ENCODE data around the gene MFAP1.
"Not testable (repeated sequence)": the region's sequence is repeated elsewhere in the genome, so short reads cannot be mapped to it uniquely, and the experiment has no call there.

The MFAP1 gene, protein sequence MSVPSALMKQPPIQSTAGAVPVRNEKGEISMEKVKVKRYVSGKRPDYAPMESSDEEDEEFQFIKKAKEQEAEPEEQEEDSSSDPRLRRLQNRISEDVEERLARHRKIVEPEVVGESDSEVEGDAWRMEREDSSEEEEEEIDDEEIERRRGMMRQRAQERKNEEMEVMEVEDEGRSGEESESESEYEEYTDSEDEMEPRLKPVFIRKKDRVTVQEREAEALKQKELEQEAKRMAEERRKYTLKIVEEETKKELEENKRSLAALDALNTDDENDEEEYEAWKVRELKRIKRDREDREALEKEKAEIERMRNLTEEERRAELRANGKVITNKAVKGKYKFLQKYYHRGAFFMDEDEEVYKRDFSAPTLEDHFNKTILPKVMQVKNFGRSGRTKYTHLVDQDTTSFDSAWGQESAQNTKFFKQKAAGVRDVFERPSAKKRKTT

DNA sequence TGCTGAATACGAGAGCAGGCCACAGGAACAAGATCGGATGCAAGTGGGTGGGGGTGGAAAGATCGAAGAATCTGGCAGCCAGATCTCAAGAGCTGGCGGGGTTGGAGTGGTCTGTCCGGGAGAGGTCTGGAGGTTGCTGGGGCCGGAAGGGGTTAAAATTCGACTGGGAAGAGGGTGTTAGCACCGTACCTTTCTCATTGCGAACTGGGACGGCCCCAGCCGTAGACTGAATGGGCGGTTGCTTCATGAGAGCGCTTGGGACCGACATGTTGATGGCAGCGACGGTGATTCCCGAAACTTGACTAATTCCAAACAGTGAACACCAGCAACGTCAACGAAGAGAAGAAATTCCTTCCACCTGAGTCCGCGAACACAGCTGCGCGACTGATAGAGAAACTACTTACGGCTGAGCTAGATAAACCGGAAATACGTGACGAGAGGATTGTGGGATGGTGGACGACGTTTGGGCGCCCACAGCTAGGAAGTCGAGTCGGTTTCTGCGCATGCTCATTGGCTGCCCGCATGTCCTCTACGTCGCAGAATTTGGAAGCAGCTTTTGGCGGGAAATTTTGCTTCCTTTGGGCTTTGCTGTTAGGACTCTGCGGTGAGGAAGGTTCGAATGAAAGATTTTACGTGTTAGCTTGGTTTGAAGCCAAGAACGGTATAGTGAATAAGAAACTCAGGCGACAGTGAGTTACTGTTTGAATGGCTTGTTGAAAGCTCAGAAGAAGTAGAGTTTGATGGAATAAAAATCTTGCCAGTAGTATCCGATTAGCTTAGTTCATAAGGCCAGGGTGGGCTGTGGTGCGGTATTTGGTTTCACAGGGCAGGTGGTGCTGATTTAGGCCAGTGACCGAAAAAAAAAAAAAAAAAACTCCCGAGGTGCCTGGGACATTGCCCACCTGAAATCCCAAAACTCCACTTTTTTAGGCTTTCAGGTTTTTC is at the start of gene MFAP1:
Gene MFAP1 (minus strand): TSS at position 389 of the 945 bp plus-strand sequence. CDS start 121 bp downstream, at position 268.
- DNase-seq, result peak; percentile 95

DNA sequence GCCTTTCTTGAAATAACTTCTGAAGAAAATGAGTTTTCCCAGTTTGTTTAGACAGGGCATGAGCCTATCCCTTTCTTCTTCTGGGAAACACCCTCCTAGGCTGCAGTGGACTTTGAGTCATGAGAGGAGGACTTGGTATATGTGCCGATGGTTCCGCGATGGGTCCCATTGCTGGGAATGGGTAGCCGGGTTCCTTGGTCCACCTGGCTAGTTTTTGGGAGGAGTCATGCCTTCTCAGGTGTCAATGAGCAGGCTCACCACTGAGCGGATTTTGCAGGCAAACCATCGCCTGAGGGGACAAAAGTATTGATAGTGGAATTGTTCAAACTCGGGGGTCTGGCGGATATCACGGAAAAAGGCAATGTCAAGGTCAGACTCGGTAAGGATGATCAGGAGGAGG is 49.2 kb upstream of the MFAP1 start:
- DNase-seq, result no peak

DNA sequence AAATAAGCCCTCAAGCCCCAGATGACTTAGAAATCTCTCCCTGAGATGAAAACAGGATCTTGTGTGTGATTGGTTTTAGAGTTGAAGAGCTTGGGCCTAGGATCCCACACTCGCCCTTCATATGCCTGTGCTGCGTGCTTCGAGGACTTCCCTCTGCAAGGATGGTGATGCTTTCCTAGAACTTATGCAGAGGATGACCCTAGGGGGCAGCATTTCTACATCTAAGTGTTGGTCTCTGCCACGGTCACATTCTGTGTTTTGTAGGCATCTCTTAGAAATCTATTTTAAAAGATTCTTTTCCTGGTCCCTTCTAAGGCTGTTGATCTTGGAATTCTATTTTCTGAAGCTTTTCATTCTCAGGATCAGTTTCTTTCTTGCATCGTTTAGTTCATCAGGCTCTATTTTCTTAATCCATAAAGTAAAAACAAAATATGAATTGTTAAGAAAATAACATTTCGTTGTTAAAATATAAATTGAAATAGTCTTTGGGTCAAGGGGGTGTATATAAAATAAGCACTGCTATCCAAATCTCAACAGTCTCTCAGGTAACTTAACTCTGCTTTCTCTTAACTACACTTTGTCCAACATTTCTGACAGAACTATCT is 48.0 kb upstream of the MFAP1 start:
- peak in 1 of 2 donors; percentile 30 for DNase-seq

DNA sequence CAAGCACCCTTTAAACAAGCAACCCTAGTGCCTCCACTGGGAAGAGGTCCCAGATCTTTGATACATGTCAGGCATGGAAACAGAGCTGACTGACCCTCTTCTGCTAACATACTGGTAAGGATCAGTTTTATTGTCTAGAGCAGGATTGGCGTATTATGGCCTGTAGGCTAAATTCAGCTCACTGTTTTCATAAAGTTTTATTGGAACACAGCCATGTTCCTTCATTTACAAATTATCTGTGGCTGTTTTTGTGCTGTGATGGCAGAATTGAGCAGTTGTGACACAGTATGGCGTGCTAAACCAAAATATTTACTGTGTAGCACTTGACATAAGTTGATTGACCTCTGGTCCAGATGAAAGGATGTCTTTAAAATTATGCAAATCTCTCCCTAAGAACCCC is 47.3 kb upstream of the MFAP1 start:
- DNase-seq, result no peak

- DNase-seq, result no peak
These were observed 43.9 kb upstream of the MFAP1 start for GRCh38 chr15:43868406-43868805.

GRCh38 chr15:43867096-43867495 is 42.6 kb upstream of the MFAP1 start:
- no peak for DNase-seq

DNA sequence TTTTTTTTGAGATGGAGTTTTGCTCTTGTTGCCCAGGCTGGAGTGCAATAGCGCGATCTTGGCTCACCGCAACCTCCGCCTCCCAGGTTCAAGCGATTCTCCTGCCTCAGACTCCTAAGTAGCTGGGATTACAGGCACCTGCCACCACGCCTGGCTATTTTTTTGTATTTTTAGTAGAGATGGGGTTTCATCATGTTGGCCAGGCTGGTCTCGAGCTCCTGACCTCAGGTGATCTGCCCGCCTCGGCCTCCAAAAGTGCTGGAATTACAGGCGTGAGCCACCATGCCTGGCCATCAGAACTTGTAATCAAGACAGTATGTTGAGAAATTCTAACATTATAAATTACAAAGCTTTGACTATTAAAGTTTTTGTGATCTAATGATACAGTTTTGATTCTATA is 42.1 kb upstream of the MFAP1 start:
- DNase-seq, result not testable (repeated sequence)

- no peak for DNase-seq
These were observed 35.1 kb upstream of the MFAP1 start for GRCh38 chr15:43859546-43859945.

DNA sequence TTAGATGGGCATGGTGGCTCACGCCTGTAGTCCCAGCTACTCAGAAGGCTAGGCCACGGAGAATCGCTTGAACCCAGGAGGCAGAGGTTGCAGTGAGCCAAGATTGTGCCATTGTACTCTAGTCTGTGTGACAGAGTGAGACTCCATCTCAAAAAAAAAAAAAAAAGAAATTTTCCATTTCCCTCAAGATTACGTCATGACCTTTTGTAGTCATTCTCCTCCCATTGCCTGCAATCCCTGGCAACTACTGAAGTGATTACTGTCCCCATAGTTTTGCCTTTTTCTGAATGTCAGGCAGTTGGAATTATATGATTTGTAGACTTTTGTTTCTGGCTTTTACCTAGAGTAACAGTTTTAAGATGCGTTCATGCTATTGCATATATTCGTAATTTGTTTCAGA is 30.3 kb upstream of the MFAP1 start:
- DNase-seq, result no peak

DNA sequence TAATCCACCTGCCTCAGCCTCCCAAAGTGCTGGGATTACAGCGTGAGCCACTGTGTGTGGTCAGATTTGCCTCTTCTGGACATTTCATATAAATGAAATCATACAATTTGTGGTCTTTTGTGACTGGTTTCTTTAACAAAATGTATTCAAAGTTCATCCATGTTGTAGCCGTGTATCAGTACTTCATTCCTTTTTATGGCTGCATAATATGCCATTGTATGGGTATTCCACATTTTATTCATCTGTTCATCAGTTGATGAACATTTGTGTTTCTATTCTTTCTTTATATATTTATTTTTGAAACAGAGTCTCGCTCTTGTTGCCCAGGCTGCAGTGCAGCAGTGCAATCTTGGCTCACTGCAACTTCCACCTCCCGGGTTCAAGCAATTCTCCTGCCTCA is 28.1 kb upstream of the MFAP1 start:
- no peak for DNase-seq

DNA sequence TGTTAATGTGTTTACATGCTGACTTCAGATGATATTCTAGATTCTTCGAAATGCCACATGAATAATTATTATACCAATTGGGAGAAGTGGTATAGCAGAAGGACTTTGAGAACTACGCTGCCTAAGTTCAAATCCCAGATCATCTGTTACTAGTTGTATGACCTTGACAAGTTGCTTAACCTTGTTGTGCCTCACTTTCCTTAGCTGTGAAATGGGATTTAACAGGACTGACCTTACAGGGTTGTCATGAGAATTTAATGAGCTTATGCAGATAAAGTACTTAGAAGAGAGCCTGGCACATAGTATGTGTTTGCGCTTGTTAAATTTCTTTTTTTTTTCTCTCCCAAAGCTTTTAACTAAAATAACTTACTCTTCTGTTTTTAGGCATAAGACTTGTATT is 26.8 kb upstream of the MFAP1 start:
- DNase-seq, result no peak

GRCh38 chr15:43845421-43845820 is 20.9 kb upstream of the MFAP1 start:
- no peak for DNase-seq

GRCh38 chr15:43832485-43832884 is 8.0 kb upstream of the MFAP1 start:
- not testable (repeated sequence) for DNase-seq

DNA sequence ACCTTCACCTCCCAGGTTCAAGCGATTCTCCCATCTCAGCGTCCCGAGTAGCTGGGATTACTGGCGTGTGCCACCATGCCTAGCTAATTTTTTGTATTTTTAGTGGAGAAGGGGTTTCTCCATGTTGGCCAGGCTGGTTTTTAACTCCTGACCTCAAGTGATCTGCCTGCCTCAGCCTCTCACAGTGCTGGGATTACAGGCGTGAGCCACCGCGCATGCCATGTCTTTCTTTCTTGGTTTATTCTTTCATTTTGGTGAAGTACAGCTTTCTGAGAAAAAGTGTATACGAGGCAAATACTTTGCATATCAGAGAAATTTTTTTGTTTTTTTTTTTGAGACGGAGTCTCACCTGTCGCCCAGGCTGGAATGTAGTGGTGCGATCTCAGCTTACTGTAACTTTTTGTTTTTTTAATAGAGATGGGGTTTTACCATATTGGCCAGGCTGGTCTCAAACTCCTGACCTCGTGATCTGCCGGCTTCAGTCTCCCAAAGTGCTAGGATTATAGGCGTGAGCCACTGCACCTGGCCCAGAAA is 7.1 kb upstream of the MFAP1 start:
- DNase-seq, result not testable (repeated sequence)

DNA sequence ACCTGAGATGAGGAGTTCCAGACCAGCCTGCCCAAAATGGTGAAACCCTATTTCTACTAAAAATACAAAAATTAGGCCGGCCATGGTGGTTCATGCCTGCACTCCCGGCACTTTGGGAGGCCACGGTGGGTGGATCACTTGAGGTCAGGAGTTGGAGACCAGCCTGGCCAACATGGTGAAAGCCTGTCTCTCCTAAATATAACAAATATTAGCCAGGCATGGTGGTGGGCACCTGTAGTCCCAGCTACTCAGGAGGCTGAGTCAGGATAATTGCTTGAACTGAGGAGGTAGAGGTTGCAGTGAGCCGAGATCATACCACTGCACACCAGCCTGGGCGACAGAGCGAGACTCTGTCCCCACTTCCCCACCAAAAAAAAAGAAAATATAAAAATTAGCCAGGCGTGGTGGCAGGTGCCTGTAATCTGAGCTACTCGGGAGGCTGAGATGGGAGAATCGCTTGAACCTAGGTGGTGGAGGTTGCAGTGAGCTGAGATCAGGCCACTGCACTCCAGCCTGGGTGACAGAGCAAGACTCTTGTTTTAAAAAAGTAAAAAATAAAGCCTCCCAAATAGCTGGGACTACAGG is 6.3 kb upstream of the MFAP1 start:
- not testable (repeated sequence) for DNase-seq

DNA sequence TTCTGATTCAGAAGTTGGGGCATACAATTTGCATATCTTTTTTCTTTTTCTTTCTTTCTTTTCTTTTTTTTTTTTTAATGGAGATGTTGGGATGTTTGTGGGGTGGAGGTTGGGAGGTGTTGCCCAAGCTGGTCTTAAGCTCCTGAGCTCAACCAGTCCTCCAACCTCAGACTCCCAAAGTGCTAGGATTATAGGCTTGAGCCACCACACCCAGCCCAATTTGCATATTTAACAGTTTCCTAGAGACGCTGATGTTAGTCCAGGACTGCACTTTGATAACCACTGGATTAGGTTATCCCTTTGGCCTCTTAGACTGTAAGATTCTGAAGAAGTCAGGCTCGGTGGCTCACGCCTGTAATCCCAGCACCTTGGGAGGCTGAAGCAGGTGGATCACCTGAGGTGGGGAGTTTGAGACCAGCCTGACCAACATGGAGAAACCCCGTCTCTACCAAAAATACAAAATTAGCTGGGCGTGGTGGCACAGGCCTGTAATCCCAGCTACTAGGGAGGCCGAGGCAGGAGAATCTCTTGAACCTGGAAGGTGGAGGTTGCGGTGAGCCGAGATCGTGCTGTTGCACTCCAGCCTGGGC is 5.6 kb upstream of the MFAP1 start:
- not testable (repeated sequence) for DNase-seq

DNA sequence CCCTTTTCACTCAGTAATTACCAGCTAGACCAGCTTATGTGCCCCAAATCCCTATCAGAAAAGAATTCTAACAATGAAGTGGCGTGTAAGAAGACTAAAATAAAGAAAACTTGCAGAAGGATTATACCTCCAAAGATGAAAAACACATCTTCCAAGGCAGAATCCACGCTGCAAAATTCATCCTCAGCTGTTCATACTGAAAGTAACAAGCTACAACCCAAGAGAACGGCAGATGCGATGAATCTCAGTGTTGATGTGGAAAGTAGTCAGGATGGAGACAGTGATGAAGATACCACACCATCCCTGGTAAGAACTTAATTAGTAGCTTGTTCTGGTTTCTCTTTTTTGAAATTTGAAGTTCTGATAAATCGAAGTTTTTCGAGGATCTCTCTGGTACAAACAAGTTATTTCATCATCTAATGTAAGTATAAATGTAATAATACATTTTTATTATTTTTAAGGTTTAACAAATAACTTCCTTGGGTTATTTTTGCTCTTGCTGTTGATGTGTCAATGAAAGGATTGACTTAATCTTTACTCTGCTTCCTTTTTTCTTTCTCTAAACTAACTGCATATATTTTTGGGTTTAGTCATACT is 3.7 kb upstream of the MFAP1 start:
- peak in 1 of 2 donors; percentile 28 for DNase-seq

GRCh38 chr15:43826508-43827341 is 2.2 kb upstream of the MFAP1 start, which contains the start of gene WDR76:
WDR76 (plus strand) TSS chr15:43827002; CDS start chr15:43827033, 31 bp downstream.
- peak; percentile 70 to 79 for DNase-seq

- DNase-seq, result no peak
These were observed 1.6 kb upstream of the MFAP1 start for GRCh38 chr15:43826029-43826507.

DNA sequence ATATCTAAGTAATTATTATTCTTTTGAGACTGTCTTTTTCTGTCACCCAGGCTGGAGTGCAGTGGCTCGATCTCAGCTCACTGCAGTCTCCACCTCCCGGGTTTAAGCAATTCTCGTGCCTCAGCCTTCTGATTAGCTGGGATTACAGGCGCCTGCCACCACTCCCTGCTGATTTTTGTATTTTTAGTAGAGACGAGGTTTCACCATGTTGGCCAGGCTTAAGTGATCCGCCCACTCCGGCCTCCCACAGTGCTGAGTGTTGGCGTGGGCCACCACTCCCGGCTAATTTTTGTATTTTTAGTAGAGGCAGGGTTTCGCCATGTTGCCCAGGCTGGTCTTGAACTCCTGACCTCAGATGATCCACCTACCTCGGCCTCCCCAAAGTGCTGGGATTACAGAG is 815 bp upstream of the MFAP1 start:
- not testable (repeated sequence) for DNase-seq

Measured in CD4-positive, alpha-beta T cell treated with Interferon alpha-2 for 1 hour (primary cell).